ENCODE results near the gene KCP.

Gene KCP

DNA sequence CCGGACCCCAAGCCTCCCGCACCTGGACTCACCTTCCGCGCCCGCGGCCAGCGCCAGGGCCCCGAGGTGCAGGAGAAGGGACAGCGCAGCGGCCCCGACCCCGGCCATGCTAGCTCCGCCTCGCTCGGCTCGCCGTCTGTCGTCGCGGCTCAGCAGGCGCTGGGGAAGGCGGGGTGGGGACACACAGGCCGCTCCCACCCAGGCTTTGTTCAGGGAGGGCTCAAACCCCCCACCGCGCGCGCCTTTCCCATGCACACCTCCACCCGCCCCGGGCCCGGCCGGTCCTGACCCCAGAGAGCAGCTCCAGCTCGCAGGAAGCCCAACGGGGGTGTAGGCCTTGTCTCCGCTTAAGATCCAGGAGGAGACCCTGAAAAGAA is at the start of gene KCP:
TSS of gene KCP (minus strand) at position 141 of the 377 bp plus-strand sequence. CDS start at position 108, 33 bp downstream.
- Histone ChIP-seq H3K4me1 (ENCODE audit: low read length) (no peaks in the 10 kb centered on the region), H3K4me2 (ENCODE audit: low read depth, low read length) (no peak within 1 kb of the TSS), H3K36me3 (replicated peaks; ENCODE audit: insufficient read depth, low read length) (no peaks in the 10 kb centered on the region), H3K27ac (ENCODE audit: low read length) (no peak within 1 kb of the TSS), H3F3A (ENCODE audit: insufficient read depth, low read length) (no peaks in the 10 kb centered on the region), H3K9me3 (replicated peaks; ENCODE audit: insufficient read depth, low read length) (no peaks in the 10 kb centered on the region), H3K9ac (ENCODE audit: low read length) (no peak within 1 kb of the TSS), H3K79me2 (ENCODE audit: low read length) (no peaks in the 10 kb centered on the region), H3K4me3 (ENCODE audit: low read length) (no peak within 1 kb of the TSS), H2AFZ (ENCODE audit: low read length) (no peak within 1 kb of the TSS; the same call in 1 of the 2 replicates), H3K27me3 (replicated peaks; ENCODE audit: insufficient read depth, low read length) (peaks cover 30% of the 10 kb centered on the region), H4K20me1 (ENCODE audit: insufficient read depth, low read length) (no peaks in the 10 kb centered on the region), H3K9me2 (replicated peaks; ENCODE audit: insufficient read depth, low read length) (no peaks in the 10 kb centered on the region)
- TF ChIP-seq, protein P1, sequence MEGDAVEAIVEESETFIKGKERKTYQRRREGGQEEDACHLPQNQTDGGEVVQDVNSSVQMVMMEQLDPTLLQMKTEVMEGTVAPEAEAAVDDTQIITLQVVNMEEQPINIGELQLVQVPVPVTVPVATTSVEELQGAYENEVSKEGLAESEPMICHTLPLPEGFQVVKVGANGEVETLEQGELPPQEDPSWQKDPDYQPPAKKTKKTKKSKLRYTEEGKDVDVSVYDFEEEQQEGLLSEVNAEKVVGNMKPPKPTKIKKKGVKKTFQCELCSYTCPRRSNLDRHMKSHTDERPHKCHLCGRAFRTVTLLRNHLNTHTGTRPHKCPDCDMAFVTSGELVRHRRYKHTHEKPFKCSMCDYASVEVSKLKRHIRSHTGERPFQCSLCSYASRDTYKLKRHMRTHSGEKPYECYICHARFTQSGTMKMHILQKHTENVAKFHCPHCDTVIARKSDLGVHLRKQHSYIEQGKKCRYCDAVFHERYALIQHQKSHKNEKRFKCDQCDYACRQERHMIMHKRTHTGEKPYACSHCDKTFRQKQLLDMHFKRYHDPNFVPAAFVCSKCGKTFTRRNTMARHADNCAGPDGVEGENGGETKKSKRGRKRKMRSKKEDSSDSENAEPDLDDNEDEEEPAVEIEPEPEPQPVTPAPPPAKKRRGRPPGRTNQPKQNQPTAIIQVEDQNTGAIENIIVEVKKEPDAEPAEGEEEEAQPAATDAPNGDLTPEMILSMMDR (IDR thresholded peaks at IDR 0.05; ENCODE audit: low read length): no peak
- TF ChIP-seq EZH2 (optimal IDR thresholded peaks at IDR 0.05; ENCODE audit: low read depth, low read length) (no peak), EZH2phosphoT487 (IDR thresholded peaks at IDR 0.05; ENCODE audit: low read length) (no peak)
- DNase-seq: no peak

DNA sequence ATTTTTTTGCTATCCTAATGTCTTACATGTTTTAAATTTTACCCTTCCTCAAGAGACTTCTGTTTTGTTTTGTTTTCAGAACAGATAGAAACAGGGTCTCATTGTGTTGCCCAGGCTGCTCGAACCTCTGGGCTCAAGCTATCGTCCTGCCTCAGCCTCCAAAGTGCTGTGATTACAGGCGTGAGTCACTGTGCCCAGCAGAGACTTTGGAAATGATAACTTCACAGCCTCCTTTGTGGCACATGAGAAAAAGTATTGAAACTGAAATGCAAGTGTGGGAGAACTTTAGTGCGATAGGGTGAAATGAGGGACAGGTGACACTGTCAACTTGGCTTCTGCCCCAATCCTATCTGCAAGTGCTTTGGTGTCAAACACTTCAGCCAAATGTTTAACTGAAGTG is 48.8 kb upstream of the KCP start:
- Histone ChIP-seq H3K27me3 (replicated peaks; ENCODE audit: insufficient read depth, low read length) (no peaks in the 10 kb centered on the region), H3K9me3 (replicated peaks; ENCODE audit: insufficient read depth, low read length) (no peaks in the 10 kb centered on the region), H4K20me1 (ENCODE audit: insufficient read depth, low read length) (no peaks in the 10 kb centered on the region), H3K9me2 (replicated peaks; ENCODE audit: insufficient read depth, low read length) (no peaks in the 10 kb centered on the region), H3K27ac (ENCODE audit: low read length) (no peak overlapping the region), H3K4me2 (ENCODE audit: low read depth, low read length) (no peak overlapping the region), H3K4me3 (ENCODE audit: low read length) (no peak overlapping the region), H3K79me2 (ENCODE audit: low read length) (peaks cover 45% of the 10 kb centered on the region), H3K36me3 (replicated peaks; ENCODE audit: insufficient read depth, low read length) (peaks cover 14% of the 10 kb centered on the region; the same call in 1 of the 2 replicates), H3F3A (ENCODE audit: insufficient read depth, low read length) (peaks cover 26% of the 10 kb centered on the region), H2AFZ (ENCODE audit: low read length) (no peak overlapping the region), H3K9ac (ENCODE audit: low read length) (no peak overlapping the region), H3K4me1 (ENCODE audit: low read length) (peaks cover 43% of the 10 kb centered on the region)
- no peak for DNase-seq
- TF ChIP-seq, protein P1 (IDR thresholded peaks at IDR 0.05; ENCODE audit: low read length): no peak
- TF ChIP-seq EZH2phosphoT487 (IDR thresholded peaks at IDR 0.05; ENCODE audit: low read length) (no peak), EZH2 (optimal IDR thresholded peaks at IDR 0.05; ENCODE audit: low read depth, low read length) (no peak)

DNA sequence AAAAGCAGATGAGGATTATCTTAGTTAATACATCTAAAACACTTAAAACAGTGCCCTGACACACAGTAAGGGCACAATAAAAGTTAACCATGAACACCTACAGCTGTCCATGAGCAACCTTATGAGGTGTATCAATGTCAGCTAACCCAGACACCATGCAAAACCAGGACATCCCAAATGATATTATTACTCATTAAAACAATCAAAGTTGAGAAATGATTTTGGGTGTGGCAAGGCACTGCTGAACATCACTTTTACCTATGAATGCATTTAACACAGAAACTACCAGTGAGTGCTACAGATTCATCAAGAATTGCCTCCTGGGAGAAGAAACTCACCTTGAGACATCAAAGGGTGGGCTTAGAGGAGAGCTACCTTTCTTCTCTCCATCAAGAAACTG is 45.5 kb upstream of the KCP start:
- H3K4me2 ChIP-seq (ENCODE audit: low read depth, low read length): peak overlapping the region; percentile 88
- H3F3A ChIP-seq (ENCODE audit: insufficient read depth, low read length): peaks cover 24% of the 10 kb centered on the region
- H3K27ac ChIP-seq (ENCODE audit: low read length): peak overlapping the region; percentile 92; the same call in 1 of the 2 replicates
- H3K9me3 ChIP-seq (replicated peaks; ENCODE audit: insufficient read depth, low read length): no peaks in the 10 kb centered on the region
- no peak for TF ChIP-seq EZH2 (optimal IDR thresholded peaks at IDR 0.05; ENCODE audit: low read depth, low read length)
- TF ChIP-seq, protein P1 (IDR thresholded peaks at IDR 0.05; ENCODE audit: low read length): no peak
- no peak for TF ChIP-seq EZH2phosphoT487 (IDR thresholded peaks at IDR 0.05; ENCODE audit: low read length)
- H3K9me2 ChIP-seq (replicated peaks; ENCODE audit: insufficient read depth, low read length): no peaks in the 10 kb centered on the region
- peak overlapping the region; percentile 73; the same call in 1 of the 2 replicates for H3K9ac ChIP-seq (ENCODE audit: low read length)
- H3K4me1 ChIP-seq (ENCODE audit: low read length): peaks cover 37% of the 10 kb centered on the region
- no peak for DNase-seq
- peaks cover 35% of the 10 kb centered on the region for H3K79me2 ChIP-seq (ENCODE audit: low read length)
- no peaks in the 10 kb centered on the region for H3K27me3 ChIP-seq (replicated peaks; ENCODE audit: insufficient read depth, low read length)
- H2AFZ ChIP-seq (ENCODE audit: low read length): no peak overlapping the region
- H3K4me3 ChIP-seq (ENCODE audit: low read length): peak overlapping the region; percentile 51; the same call in 1 of the 2 replicates
- peaks cover 8% of the 10 kb centered on the region; the same call in 1 of the 2 replicates for H3K36me3 ChIP-seq (replicated peaks; ENCODE audit: insufficient read depth, low read length)
- H4K20me1 ChIP-seq (ENCODE audit: insufficient read depth, low read length): no peaks in the 10 kb centered on the region

Measured in MM.1S (cell line).